ENCODE data around the gene CYTH1. TPM values are rescaled to one million over a fixed set of nuclear protein-coding genes. Genes with fewer than 3 reads are reported as not detected.

The CYTH1 gene
- total RNA-seq, 1 donor from 2014 or later, result 25.0 TPM

- Histone ChIP-seq H4K20me1 (ENCODE audit: insufficient read depth, low read length) (no peaks in the 10 kb centered on the region), H3K36me3 (ENCODE audit: insufficient read depth, low read length) (no peaks in the 10 kb centered on the region), H3K27me3 (ENCODE audit: insufficient read depth, low read length) (peaks cover 3% of the 10 kb centered on the region), H3K9ac (ENCODE audit: low read length) (no peak overlapping the region), H3K4me2 (ENCODE audit: low read length) (no peak overlapping the region), H2AFZ (ENCODE audit: low read depth, low read length) (no peak overlapping the region), H3K4me3 (ENCODE audit: insufficient read depth, low read depth, low read length) (no peak overlapping the region), H3K4me1 (ENCODE audit: insufficient read depth, low read length) (no peaks in the 10 kb centered on the region), H3K27ac (ENCODE audit: low read depth, low read length) (no peak overlapping the region), H3K79me2 (ENCODE audit: insufficient read depth, low read length) (no peaks in the 10 kb centered on the region), H3K9me3 (ENCODE audit: insufficient read depth, low read depth, low read length) (no peaks in the 10 kb centered on the region)
- Mint-ChIP-seq H3K36me3 (ENCODE audit: low read depth, unreplicated experiment) (peaks cover 4% of the 10 kb centered on the region), H3K4me1 (ENCODE audit: low read depth, unreplicated experiment) (no peaks in the 10 kb centered on the region), H3K27me3 (ENCODE audit: low read depth, unreplicated experiment) (peaks cover 21% of the 10 kb centered on the region), H3K4me3 (ENCODE audit: unreplicated experiment) (no peak overlapping the region), H3K27ac (ENCODE audit: unreplicated experiment) (no peak overlapping the region), H3K9me3 (ENCODE audit: unreplicated experiment) (peaks cover 5% of the 10 kb centered on the region)
- TF ChIP-seq EZH2 (IDR thresholded peaks at IDR 0.05; ENCODE audit: insufficient read depth, low read length) (no peak), CTCF (IDR thresholded peaks at IDR 0.05; ENCODE audit: insufficient read depth, low read depth, low read length) (no peak)
- FAIRE-seq, result no peak
- no peak for DNase-seq (ENCODE audit: low read depth)
Observed at GRCh38 chr17:78648293-78648692, 133.8 kb downstream of the CYTH1 start.

GRCh38 chr17:78647032-78647431 is 135.0 kb downstream of the CYTH1 start:
- no peak overlapping the region for H3K27ac Mint-ChIP-seq (ENCODE audit: unreplicated experiment)
- Histone ChIP-seq H3K4me2 (ENCODE audit: low read length) (no peak overlapping the region), H3K9ac (ENCODE audit: low read length) (no peak overlapping the region), H3K9me3 (ENCODE audit: insufficient read depth, low read depth, low read length) (no peaks in the 10 kb centered on the region), H4K20me1 (ENCODE audit: insufficient read depth, low read length) (no peaks in the 10 kb centered on the region), H3K27ac (ENCODE audit: low read depth, low read length) (no peak overlapping the region), H3K27me3 (ENCODE audit: insufficient read depth, low read length) (peaks cover 3% of the 10 kb centered on the region), H3K79me2 (ENCODE audit: insufficient read depth, low read length) (no peaks in the 10 kb centered on the region), H3K4me1 (ENCODE audit: insufficient read depth, low read length) (no peaks in the 10 kb centered on the region), H3K4me3 (ENCODE audit: insufficient read depth, low read depth, low read length) (no peak overlapping the region), H3K36me3 (ENCODE audit: insufficient read depth, low read length) (no peaks in the 10 kb centered on the region), H2AFZ (ENCODE audit: low read depth, low read length) (no peak overlapping the region)
- H3K27me3 Mint-ChIP-seq (ENCODE audit: low read depth, unreplicated experiment), result peaks cover 21% of the 10 kb centered on the region
- peaks cover 5% of the 10 kb centered on the region for H3K9me3 Mint-ChIP-seq (ENCODE audit: unreplicated experiment)
- TF ChIP-seq EZH2 (IDR thresholded peaks at IDR 0.05; ENCODE audit: insufficient read depth, low read length), result no peak
- no peak for TF ChIP-seq CTCF (IDR thresholded peaks at IDR 0.05; ENCODE audit: insufficient read depth, low read depth, low read length)
- H3K4me1 Mint-ChIP-seq (ENCODE audit: low read depth, unreplicated experiment), result no peaks in the 10 kb centered on the region
- no peak overlapping the region for H3K4me3 Mint-ChIP-seq (ENCODE audit: unreplicated experiment)
- FAIRE-seq (no peak), DNase-seq (ENCODE audit: low read depth) (no peak)
- peaks cover 4% of the 10 kb centered on the region for H3K36me3 Mint-ChIP-seq (ENCODE audit: low read depth, unreplicated experiment)

GRCh38 chr17:78645421-78646295 is 136.4 kb downstream of the CYTH1 start:
- H3K9ac ChIP-seq (ENCODE audit: low read length), result no peak overlapping the region
- no peaks in the 10 kb centered on the region for H3K79me2 ChIP-seq (ENCODE audit: insufficient read depth, low read length)
- H3K4me3 ChIP-seq (ENCODE audit: insufficient read depth, low read depth, low read length), result no peak overlapping the region
- Mint-ChIP-seq H3K4me1 (ENCODE audit: low read depth, unreplicated experiment) (peaks cover 2% of the 10 kb centered on the region), H3K36me3 (ENCODE audit: low read depth, unreplicated experiment) (peaks cover 4% of the 10 kb centered on the region), H3K27me3 (ENCODE audit: low read depth, unreplicated experiment) (peaks cover 21% of the 10 kb centered on the region), H3K4me3 (ENCODE audit: unreplicated experiment) (no peak overlapping the region), H3K27ac (ENCODE audit: unreplicated experiment) (no peak overlapping the region), H3K9me3 (ENCODE audit: unreplicated experiment) (peaks cover 5% of the 10 kb centered on the region)
- H2AFZ ChIP-seq (ENCODE audit: low read depth, low read length), result no peak overlapping the region
- no peaks in the 10 kb centered on the region for H3K36me3 ChIP-seq (ENCODE audit: insufficient read depth, low read length)
- TF ChIP-seq CTCF (IDR thresholded peaks at IDR 0.05; ENCODE audit: insufficient read depth, low read depth, low read length) (no peak), EZH2 (IDR thresholded peaks at IDR 0.05; ENCODE audit: insufficient read depth, low read length) (no peak)
- H3K9me3 ChIP-seq (ENCODE audit: insufficient read depth, low read depth, low read length), result no peaks in the 10 kb centered on the region
- H3K4me1 ChIP-seq (ENCODE audit: insufficient read depth, low read length), result no peaks in the 10 kb centered on the region
- no peak for DNase-seq (ENCODE audit: low read depth)
- no peak overlapping the region for H3K27ac ChIP-seq (ENCODE audit: low read depth, low read length)
- H3K27me3 ChIP-seq (ENCODE audit: insufficient read depth, low read length), result peaks cover 3% of the 10 kb centered on the region
- no peak overlapping the region for H3K4me2 ChIP-seq (ENCODE audit: low read length)
- no peaks in the 10 kb centered on the region for H4K20me1 ChIP-seq (ENCODE audit: insufficient read depth, low read length)
- no peak for FAIRE-seq

Data from astrocyte (in vitro differentiated cells and primary cell).